Measurements from ENCODE around the gene FOXS1.

FOXS1 gene

GRCh38 chr20:31836853-31837608 is 8.4 kb downstream of the FOXS1 start:
- no peak overlapping the region for H3K4me3 ChIP-seq (replicated peaks; ENCODE audit: low read depth, low read length)
- H3K27me3 ChIP-seq (replicated peaks; ENCODE audit: control insufficient read depth, insufficient read depth, low read length), result no peaks in the 10 kb centered on the region
- H3K36me3 ChIP-seq (ENCODE audit: control insufficient read depth, insufficient read depth, low read length), result no peaks in the 10 kb centered on the region
- no peak for TF ChIP-seq CTCF (IDR thresholded peaks at IDR 0.05; ENCODE audit: insufficient read depth, low read length, poor library complexity, severe bottlenecking)
- no peak for DNase-seq (ENCODE audit: extremely low read depth, insufficient read length)

DNA sequence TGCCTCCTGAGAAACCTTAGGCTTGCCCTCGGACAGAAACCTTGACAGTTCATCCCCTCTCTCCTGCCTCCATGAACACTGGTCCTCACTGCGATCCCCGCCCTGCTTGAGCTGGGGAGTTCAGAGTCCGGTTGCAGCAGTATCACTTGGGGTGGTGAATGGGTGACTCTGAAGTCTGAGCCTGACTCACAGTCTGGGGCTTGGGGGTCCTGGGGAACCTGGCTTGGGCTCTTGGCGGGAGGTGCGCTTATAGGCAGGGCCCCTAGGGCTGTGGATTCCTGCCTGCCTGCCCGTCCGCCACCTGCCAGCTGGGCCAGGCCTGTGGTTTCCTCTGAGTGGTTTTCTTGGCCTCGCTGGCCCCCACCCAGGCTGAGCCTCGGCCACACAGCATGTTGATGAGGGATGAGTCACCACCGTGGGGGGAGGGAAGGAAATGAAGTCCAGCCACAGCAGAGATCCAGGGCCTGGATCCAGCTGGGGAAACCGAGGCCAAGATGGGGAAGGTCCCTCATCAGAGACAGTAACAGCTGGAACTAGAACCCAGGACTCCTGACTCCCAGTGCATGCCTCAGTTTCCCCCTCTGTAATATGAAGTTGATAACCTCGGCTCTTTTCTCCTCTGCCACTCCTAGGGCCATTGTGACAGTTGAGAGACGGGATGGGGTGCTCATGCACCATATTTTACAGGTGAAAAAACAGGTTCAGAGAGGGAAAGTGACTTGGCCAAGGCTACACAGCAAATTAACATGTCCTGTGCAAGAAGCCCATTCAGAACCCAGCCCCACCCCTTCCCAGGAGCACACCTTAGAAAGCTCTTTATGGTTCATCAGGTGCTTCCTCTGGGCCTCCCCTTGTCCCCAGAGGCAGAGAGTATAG is 9.2 kb downstream of the FOXS1 start:
- no peak overlapping the region for H3K4me3 ChIP-seq (replicated peaks; ENCODE audit: low read depth, low read length)

GRCh38 chr20:31835554-31835953 is 9.8 kb downstream of the FOXS1 start:
- TF ChIP-seq CTCF (IDR thresholded peaks at IDR 0.05; ENCODE audit: insufficient read depth, low read length, poor library complexity, severe bottlenecking), result no peak
- Histone ChIP-seq H3K4me3 (replicated peaks; ENCODE audit: low read depth, low read length) (no peak overlapping the region), H3K27me3 (replicated peaks; ENCODE audit: control insufficient read depth, insufficient read depth, low read length) (no peaks in the 10 kb centered on the region), H3K36me3 (ENCODE audit: control insufficient read depth, insufficient read depth, low read length) (no peaks in the 10 kb centered on the region)
- no peak for DNase-seq (ENCODE audit: extremely low read depth, insufficient read length)

More for the DNA sequence above, 9.2 kb downstream of the FOXS1 start:
- no peak for TF ChIP-seq CTCF (IDR thresholded peaks at IDR 0.05; ENCODE audit: insufficient read depth, low read length, poor library complexity, severe bottlenecking)
- Histone ChIP-seq H3K36me3 (ENCODE audit: control insufficient read depth, insufficient read depth, low read length) (no peaks in the 10 kb centered on the region), H3K27me3 (replicated peaks; ENCODE audit: control insufficient read depth, insufficient read depth, low read length) (no peaks in the 10 kb centered on the region)
- peak; percentile 53 for DNase-seq (ENCODE audit: extremely low read depth, insufficient read length)

DNA sequence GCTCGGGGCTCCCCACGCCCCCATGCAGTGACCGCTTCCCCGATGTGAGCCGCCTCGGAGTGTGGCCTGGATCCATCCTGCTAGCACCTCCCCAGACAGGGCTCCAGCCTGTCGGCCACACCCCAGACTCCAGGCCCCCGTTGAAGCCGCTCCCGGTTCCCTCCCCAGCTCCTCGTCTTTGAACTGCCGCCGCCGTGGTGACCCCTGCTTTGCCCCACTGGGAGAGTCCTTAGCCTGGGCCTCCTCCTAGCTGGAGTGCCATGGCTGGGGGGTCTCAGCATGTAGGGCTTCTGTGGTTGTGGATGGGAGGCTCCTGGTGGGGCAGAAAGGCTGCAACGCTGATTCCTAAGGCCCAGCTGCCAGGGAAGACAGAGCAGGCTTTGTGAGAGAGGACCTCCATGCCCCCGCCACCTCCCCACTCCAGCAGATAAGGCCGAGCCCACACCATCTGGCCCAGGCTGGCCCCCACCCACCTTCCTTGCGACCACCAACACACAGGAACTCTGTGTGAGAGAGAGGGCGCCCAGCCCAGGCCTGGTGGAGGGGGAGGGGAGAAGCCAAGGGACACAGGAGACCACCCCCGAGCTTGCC is 11.4 kb downstream of the FOXS1 start:
- Histone ChIP-seq H3K36me3 (ENCODE audit: control insufficient read depth, insufficient read depth, low read length) (no peaks in the 10 kb centered on the region), H3K4me3 (replicated peaks; ENCODE audit: low read depth, low read length) (no peak overlapping the region), H3K27me3 (replicated peaks; ENCODE audit: control insufficient read depth, insufficient read depth, low read length) (no peaks in the 10 kb centered on the region)
- DNase-seq (ENCODE audit: extremely low read depth, insufficient read length), result no peak
- no peak for TF ChIP-seq CTCF (IDR thresholded peaks at IDR 0.05; ENCODE audit: insufficient read depth, low read length, poor library complexity, severe bottlenecking)

- DNase-seq (ENCODE audit: extremely low read depth, insufficient read length), result peak; percentile 42
- Histone ChIP-seq H3K27me3 (replicated peaks; ENCODE audit: control insufficient read depth, insufficient read depth, low read length) (no peaks in the 10 kb centered on the region), H3K36me3 (ENCODE audit: control insufficient read depth, insufficient read depth, low read length) (no peaks in the 10 kb centered on the region), H3K4me3 (replicated peaks; ENCODE audit: low read depth, low read length) (no peak overlapping the region)
- peak; percentile 93 for TF ChIP-seq CTCF (IDR thresholded peaks at IDR 0.05; ENCODE audit: insufficient read depth, low read length, poor library complexity, severe bottlenecking)
Observed at GRCh38 chr20:31833130-31833930, 12.1 kb downstream of the FOXS1 start.
